HCT116 (cell line): Measurements from ENCODE around the gene NFS1.

Experiments
- CTCF ChIP-seq, 3 experiments: fragments of 200-600 bp in 1 of 3; sonication (generic) in 1 of 3; IDR thresholded peaks in 2 of 3; conservative IDR thresholded peaks in 1 of 3; 2 replicates each; pipeline ENCODE4 v1.5.1; 2012 to 2017; ENCODE audit warnings: low read depth in 2 of 3, low read length in 2 of 3, antibody characterized with exemption in 1 of 3, borderline replicate concordance in 1 of 3, control low read depth in 1 of 3, mild to moderate bottlenecking in 1 of 3, mixed read lengths in 1 of 3, mixed run types in 1 of 3, moderate library complexity in 1 of 3; ENCODE audit not compliant: insufficient read depth in 1 of 3
- EZH2 ChIP-seq: fragments of 200-600 bp; sonication (generic); IDR thresholded peaks from 2 replicates; pipeline ENCODE4 v1.6.1; 2017; ENCODE audit warnings: antibody characterized with exemption, mixed run types
- EZH2phosphoT487 ChIP-seq: fragments of 200-600 bp; IDR thresholded peaks from 2 replicates; pipeline ENCODE4 v1.6.1; 2018; ENCODE audit warnings: antibody characterized with exemption, borderline replicate concordance
- POLR2A ChIP-seq: IDR thresholded peaks from 2 replicates; pipeline ENCODE4 v1.7.0; 2011; ENCODE audit warnings: borderline replicate concordance; ENCODE audit not compliant: insufficient read depth, insufficient read length; ENCODE audit errors: extremely low read depth
- REST ChIP-seq: IDR thresholded peaks from 2 replicates; pipeline ENCODE4 v1.6.1; 2012; ENCODE audit warnings: low read depth
- SIN3A ChIP-seq: IDR thresholded peaks from 2 replicates; pipeline ENCODE4 v1.6.1; 2012; ENCODE audit warnings: low read depth
- SRF ChIP-seq: IDR thresholded peaks from 2 replicates; pipeline ENCODE4 v1.6.1; 2012; ENCODE audit warnings: low read depth
- TCF7L2 ChIP-seq: IDR thresholded peaks from 2 replicates; pipeline ENCODE4 v1.7.0; 2011; ENCODE audit warnings: borderline replicate concordance, inconsistent platforms; ENCODE audit not compliant: insufficient read depth, insufficient read length; ENCODE audit errors: extremely low read depth
- YY1 ChIP-seq: IDR thresholded peaks from 2 replicates; pipeline ENCODE4 v1.6.1; 2011; ENCODE audit warnings: low read length, low read depth, moderate library complexity, mild to moderate bottlenecking; ENCODE audit not compliant: insufficient replicate concordance; ENCODE audit errors: extremely low read depth
- ZNF274 ChIP-seq: fragments of 200-500 bp; sonication (Bioruptor generic); IDR thresholded peaks from 2 replicates; pipeline ENCODE4 v1.6.1; 2014; ENCODE audit warnings: mild to moderate bottlenecking, low read depth, low read length, inconsistent platforms

- TF ChIP-seq CTCF (IDR thresholded peaks at IDR 0.05 in 2 of 3, conservative IDR thresholded peaks at IDR 0.05 in 1 of 3; ENCODE audit: borderline replicate concordance in 1 of 3, insufficient read depth in 1 of 3, low read depth in 2 of 3, low read length in 2 of 3) (no peak), ZNF274 (no peak), SIN3A (no peak), YY1 (no peak), POLR2A (no peak), SRF (no peak), EZH2 (no peak), TCF7L2 (no peak), REST (no peak), EZH2phosphoT487 (no peak)
These were observed 30.9 kb upstream of the NFS1 start for GRCh38 chr20:35729836-35730582.
